Naive thymus-derived CD4-positive, alpha-beta T cell (primary cell): ENCODE results near the gene GTF2H1. TPM values are rescaled to one million over a fixed set of nuclear protein-coding genes. Genes with fewer than 3 reads are reported as not detected.

ENCODE experiments used
- ATAC-seq: fragments of 150-1000 bp; cut with Tn5 transposase; 2 replicates; pipeline ENCODE4 v1.10.0; 2021; ENCODE audit warnings: mild to moderate bottlenecking, moderate library complexity
- CTCF ChIA-PET: fragments of 350-600 bp; sonication (Branson Sonifier 250); formaldehyde crosslinking; loops from one replicate; lab custom pipeline; 2021; ENCODE audit warnings: antibody characterized with exemption; lab: Charles Lee
- POLR2A ChIA-PET: fragments of 350-600 bp; sonication (Branson Sonifier 250); formaldehyde crosslinking; loops from one replicate; lab custom pipeline; 2021; ENCODE audit warnings: antibody characterized with exemption, inconsistent platforms; lab: Charles Lee
- DNase-seq, 9 donors: peaks; one replicate each; pipeline versions ENCODE4 v3.0.0 to v3.0.0-alpha.2; 2020 to 2022; ENCODE audit warnings: mixed read lengths in 1 of 9
- H3K27ac ChIP-seq: one replicate; pipeline ENCODE4 v1.7.0; 2013; ENCODE audit warnings: mild to moderate bottlenecking, low read depth, low read length, moderate library complexity
- H3K27me3 ChIP-seq, 2 donors: one replicate each; pipeline ENCODE4 v1.7.0; 2013; ENCODE audit warnings: low read length in 2 of 2, mild to moderate bottlenecking in 2 of 2, moderate library complexity in 2 of 2; ENCODE audit not compliant: control insufficient read depth in 2 of 2, insufficient read depth in 2 of 2
- H3K36me3 ChIP-seq, 3 experiments: 1 replicate in 2 of 3; 2 replicates in 1 of 3; pipeline ENCODE4 v1.7.0; 2013; ENCODE audit warnings: low read length in 3 of 3, mild to moderate bottlenecking in 3 of 3, moderate library complexity in 1 of 3; ENCODE audit not compliant: insufficient read depth in 3 of 3, control insufficient read depth in 2 of 3
- H3K4me1 ChIP-seq, 2 donors: one replicate each; pipeline ENCODE4 v1.7.0; 2013; ENCODE audit warnings: low read length in 2 of 2, mild to moderate bottlenecking in 2 of 2, moderate library complexity in 1 of 2; ENCODE audit not compliant: control insufficient read depth in 2 of 2, insufficient read depth in 2 of 2
- H3K4me3 ChIP-seq: 2 replicates; pipeline ENCODE4 v1.7.0; 2013; ENCODE audit warnings: mild to moderate bottlenecking, low read length
- H3K9me3 ChIP-seq, 3 experiments: 1 replicate in 2 of 3; 2 replicates in 1 of 3; pipeline ENCODE4 v1.7.0; 2013; ENCODE audit warnings: low read length in 3 of 3; ENCODE audit not compliant: control insufficient read depth in 2 of 3
- H3K27ac Mint-ChIP-seq, 9 donors: one replicate each; pipeline ENCODE4 v1.8.0; 2020 to 2022; ENCODE audit warnings: mixed read lengths in 9 of 9, mild to moderate bottlenecking in 8 of 9, moderate library complexity in 5 of 9, inconsistent platforms in 2 of 9
- H3K27me3 Mint-ChIP-seq, 5 donors: one replicate each; pipeline ENCODE4 v1.8.0; 2021 to 2022; ENCODE audit warnings: mixed read lengths in 5 of 5, mild to moderate bottlenecking in 1 of 5
- H3K36me3 Mint-ChIP-seq, 5 donors: one replicate each; pipeline ENCODE4 v1.8.0; 2020 to 2022; ENCODE audit warnings: mixed read lengths in 5 of 5, mild to moderate bottlenecking in 3 of 5, inconsistent platforms in 1 of 5
- H3K4me1 Mint-ChIP-seq, 7 donors: one replicate each; pipeline ENCODE4 v1.8.0; 2020 to 2022; ENCODE audit warnings: mixed read lengths in 7 of 7, mild to moderate bottlenecking in 3 of 7, inconsistent platforms in 1 of 7
- H3K4me3 Mint-ChIP-seq, 10 donors: one replicate each; pipeline ENCODE4 v1.8.0; 2020 to 2022; ENCODE audit warnings: mild to moderate bottlenecking in 10 of 10, mixed read lengths in 10 of 10, moderate library complexity in 6 of 10, inconsistent platforms in 2 of 10
- H3K9me3 Mint-ChIP-seq, 11 donors: one replicate each; pipeline ENCODE4 v1.8.0; 2020 to 2022; ENCODE audit warnings: mixed read lengths in 11 of 11, mild to moderate bottlenecking in 4 of 11, inconsistent platforms in 1 of 11, moderate library complexity in 1 of 11
- intact Hi-C, 2 donors: fragments of 100-400 bp; cut with micrococcal nuclease; formaldehyde crosslinking; loops; one replicate each; pipeline ENCODE4 v1.15.1; 2023
- polyA plus RNA-seq, 2 donors: library from polyadenylated mRNA; unstranded; fragments of 300-500 nt; fragmentation: Illumina TruSeq; gene quantifications; one replicate each; pipeline ENCODE4 v1.2.3, GENCODE V29; 2021
- total RNA-seq, 6 experiments: library from RNA in 5 of 6; stranded (reverse) in 5 of 6; gene quantifications; 1 replicate in 5 of 6; 2 replicates in 1 of 6; pipeline ENCODE4 v1.2.3 and lab custom pipeline; 2021 to 2026

The GTF2H1 gene
- total and polyA plus RNA-seq, 7 experiments from 2014 or later, result 26.3 to 63.2 (median 43.2) TPM

DNA sequence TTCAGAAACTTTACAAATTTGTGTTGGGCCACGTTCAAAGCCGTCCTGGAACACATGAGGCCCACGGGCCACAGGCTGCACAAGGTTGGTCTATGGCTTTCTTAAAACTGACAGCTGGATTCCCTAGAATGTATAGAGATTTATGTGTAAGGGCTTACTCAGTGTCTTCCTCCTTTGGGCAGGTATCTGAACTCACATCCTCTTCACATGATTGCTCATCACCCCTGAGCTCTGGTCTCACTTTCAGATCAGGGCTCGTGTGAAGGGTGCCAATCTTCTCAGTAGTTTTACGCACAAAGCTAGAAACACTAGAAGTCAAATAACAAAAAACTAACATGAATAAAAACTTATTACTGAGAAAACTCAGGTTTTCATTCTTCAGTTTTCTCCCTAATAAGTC lies 27.5 kb upstream of the GTF2H1 start:
- H3K27ac ChIP-seq, result no peak overlapping the region
- no peak for ATAC-seq
- Mint-ChIP-seq H3K4me1 (peaks cover 0 to 17% (median 0%) of the 10 kb centered on the region in 7 donors), H3K9me3 (no peaks in the 10 kb centered on the region), H3K4me3 (no peak overlapping the region), H3K27ac (peak overlapping the region in 1 of 9 donors; percentile 46), H3K27me3 (no peaks in the 10 kb centered on the region), H3K36me3 (peaks cover 25 to 84% (median 52%) of the 10 kb centered on the region in 5 donors)
- H3K4me3 ChIP-seq, result no peak overlapping the region
- POLR2A ChIA-PET, result no interaction called here
- CTCF ChIA-PET, result no interaction called here
- no peaks in the 10 kb centered on the region for H3K4me1 ChIP-seq
- no peaks in the 10 kb centered on the region for H3K9me3 ChIP-seq
- H3K27me3 ChIP-seq, result no peaks in the 10 kb centered on the region
- intact Hi-C loops, result no loop called here
- peaks cover 5 to 72% (median 38%) of the 10 kb centered on the region in 3 experiments for H3K36me3 ChIP-seq
- no peak for DNase-seq

DNA sequence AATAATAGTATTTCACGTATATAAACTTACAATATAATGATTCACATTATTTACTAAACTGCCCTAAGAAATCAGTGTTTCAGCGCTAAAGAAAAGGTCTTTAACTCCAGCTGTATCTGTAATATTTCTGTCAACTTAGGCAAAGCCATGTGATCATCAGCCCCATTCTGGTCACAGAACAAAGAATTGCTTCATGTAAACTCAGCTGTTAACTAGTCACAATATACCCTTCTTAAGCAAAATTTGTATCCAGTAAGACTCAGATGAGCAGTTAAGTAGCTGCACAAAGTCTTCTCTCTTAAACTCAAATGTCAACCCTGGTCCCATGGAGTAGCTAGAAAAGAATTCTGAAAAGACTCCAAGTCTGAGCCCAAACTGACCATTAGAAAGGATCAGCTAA lies 27.1 kb upstream of the GTF2H1 start:
- Mint-ChIP-seq H3K4me1 (peaks cover 0 to 16% (median 0%) of the 10 kb centered on the region in 7 donors), H3K27ac (no peak overlapping the region), H3K4me3 (no peak overlapping the region), H3K36me3 (peaks cover 25 to 84% (median 50%) of the 10 kb centered on the region in 5 donors), H3K9me3 (no peaks in the 10 kb centered on the region), H3K27me3 (no peaks in the 10 kb centered on the region)
- Histone ChIP-seq H3K36me3 (peaks cover 5 to 68% (median 38%) of the 10 kb centered on the region in 3 experiments), H3K27ac (no peak overlapping the region), H3K4me1 (no peaks in the 10 kb centered on the region), H3K27me3 (no peaks in the 10 kb centered on the region), H3K9me3 (no peaks in the 10 kb centered on the region), H3K4me3 (no peak overlapping the region)
- ATAC-seq (no peak), DNase-seq (no peak)
- intact Hi-C loops, result no loop called here
- ChIA-PET POLR2A (interaction anchor here (0.7 kb wide), 1 partner anchor 30 kb away, joined by 3 read pairs; no protein-coding TSS in a partner anchor), CTCF (no interaction called here)

DNA sequence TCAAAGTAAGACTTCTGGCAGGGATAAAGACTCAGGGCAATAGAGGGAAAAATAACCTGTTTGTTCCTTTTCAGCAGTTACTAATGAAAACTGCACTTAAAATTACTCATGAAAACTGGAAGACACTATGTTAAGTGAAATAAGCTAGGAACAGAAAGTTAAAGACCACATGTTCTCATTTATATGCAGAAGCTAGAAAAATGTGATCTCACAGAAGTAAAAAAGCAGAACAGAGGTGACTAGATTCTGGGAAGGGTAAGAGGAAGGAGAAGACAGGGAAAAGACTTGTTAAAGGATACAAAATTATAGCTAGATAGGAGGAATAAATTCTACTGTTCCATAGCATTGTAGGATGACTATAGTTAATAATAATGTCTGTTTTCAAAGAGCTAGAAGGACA lies 22.6 kb upstream of the GTF2H1 start:
- H3K27ac Mint-ChIP-seq, result no peak overlapping the region
- no peak for DNase-seq
- H3K4me1 ChIP-seq, result no peaks in the 10 kb centered on the region
- no peaks in the 10 kb centered on the region for H3K9me3 Mint-ChIP-seq
- no peaks in the 10 kb centered on the region for H3K9me3 ChIP-seq
- H3K36me3 Mint-ChIP-seq, result peaks cover 14 to 76% (median 45%) of the 10 kb centered on the region in 5 donors
- no peaks in the 10 kb centered on the region for H3K27me3 Mint-ChIP-seq
- H3K27ac ChIP-seq, result no peak overlapping the region
- peaks cover 5 to 56% (median 31%) of the 10 kb centered on the region in 3 experiments for H3K36me3 ChIP-seq
- ChIA-PET CTCF (interaction anchor here (0.6 kb wide), 1 partner anchor 203 kb away, joined by 3 read pairs; no protein-coding TSS in a partner anchor), POLR2A (interaction anchor here (1.0 kb wide), 1 partner anchor 23 kb away, joined by 3 read pairs; the partner anchor contains the start of genes GTF2H1 and HPS5)
- H3K27me3 ChIP-seq, result no peaks in the 10 kb centered on the region
- no peak overlapping the region for H3K4me3 ChIP-seq
- intact Hi-C loops, result no loop called here
- no peak overlapping the region for H3K4me3 Mint-ChIP-seq
- no peak for ATAC-seq
- H3K4me1 Mint-ChIP-seq, result peaks cover 0 to 9% (median 0%) of the 10 kb centered on the region in 7 donors

DNA sequence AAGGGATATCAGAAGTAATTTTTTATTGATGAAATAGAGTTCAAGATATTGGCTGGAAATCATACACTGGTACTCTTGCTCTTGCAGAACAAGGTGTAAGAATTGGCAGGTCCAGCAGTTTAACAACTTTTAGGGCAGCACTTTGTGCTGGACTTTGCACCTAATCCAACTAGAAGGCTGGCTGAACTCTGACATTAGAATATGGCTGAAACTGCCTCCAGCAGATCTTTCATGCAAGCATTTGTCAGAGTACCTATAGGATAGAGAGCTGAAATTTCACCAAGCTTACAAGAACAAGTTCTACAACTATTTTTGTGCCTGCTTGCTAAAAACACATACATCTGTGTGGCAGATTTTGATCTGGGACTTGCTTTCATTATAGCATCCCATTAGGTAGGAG lies 17.6 kb upstream of the GTF2H1 start:
- Histone ChIP-seq H3K4me3 (no peak overlapping the region), H3K4me1 (no peaks in the 10 kb centered on the region), H3K9me3 (no peaks in the 10 kb centered on the region), H3K27me3 (no peaks in the 10 kb centered on the region), H3K36me3 (peaks cover 5 to 56% (median 12%) of the 10 kb centered on the region in 3 experiments), H3K27ac (no peak overlapping the region)
- POLR2A ChIA-PET, result interaction anchor here (0.8 kb wide), 1 partner anchor 21 kb away, joined by 3 read pairs; no protein-coding TSS in a partner anchor
- no peak for ATAC-seq
- intact Hi-C loops, result no loop called here
- no peak for DNase-seq
- Mint-ChIP-seq H3K9me3 (no peaks in the 10 kb centered on the region), H3K36me3 (peaks cover 9 to 67% (median 25%) of the 10 kb centered on the region in 5 donors), H3K4me1 (peaks cover 0 to 1% (median 0%) of the 10 kb centered on the region in 7 donors), H3K4me3 (no peak overlapping the region), H3K27ac (no peak overlapping the region), H3K27me3 (no peaks in the 10 kb centered on the region)
- CTCF ChIA-PET, result no interaction called here

DNA sequence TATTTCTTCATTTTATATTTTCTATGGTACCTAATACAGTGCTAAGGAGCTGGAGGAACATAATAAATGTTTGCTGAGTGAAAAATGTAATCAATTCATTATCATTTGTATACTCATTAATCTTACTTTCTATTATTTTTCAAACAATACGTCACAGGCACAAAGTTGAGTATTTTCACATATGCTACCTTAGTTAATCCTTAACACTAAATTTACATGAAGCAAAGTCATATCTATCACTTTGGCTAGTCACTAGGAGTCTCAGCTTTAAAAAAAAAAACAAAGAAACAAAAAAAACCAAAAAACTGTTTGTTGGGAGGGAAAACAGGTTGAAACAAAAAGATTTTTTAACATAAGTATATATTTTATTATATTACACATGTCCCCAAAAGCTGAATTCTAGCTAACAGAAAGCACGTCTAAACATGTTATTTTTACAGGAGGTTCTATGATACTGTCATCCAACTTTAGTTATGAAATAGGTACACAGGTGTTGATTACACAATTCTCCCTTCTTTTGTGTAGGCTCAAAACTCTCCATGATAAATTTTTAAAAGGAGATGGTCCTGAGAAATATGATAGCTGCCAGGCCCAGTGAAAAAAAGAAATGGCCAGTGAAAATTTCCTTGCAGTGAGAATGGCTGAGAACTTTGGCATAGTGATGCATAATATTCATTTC lies 14.8 kb upstream of the GTF2H1 start:
- Mint-ChIP-seq H3K9me3 (no peaks in the 10 kb centered on the region), H3K27me3 (no peaks in the 10 kb centered on the region), H3K4me1 (peaks cover 0 to 4% (median 0%) of the 10 kb centered on the region in 7 donors), H3K27ac (no peak overlapping the region), H3K36me3 (peaks cover 9 to 65% (median 21%) of the 10 kb centered on the region in 5 donors), H3K4me3 (no peak overlapping the region)
- ChIA-PET CTCF (no interaction called here), POLR2A (interaction anchor here (0.7 to 0.8 kb wide), 2 partner anchors 14 to 87 kb away, joined by 3 to 4 read pairs; partner anchors contain the start of genes HPS5 and LDHA)
- ATAC-seq (no peak), DNase-seq (no peak)
- H3K27me3 ChIP-seq, result no peaks in the 10 kb centered on the region
- H3K4me3 ChIP-seq, result no peak overlapping the region
- intact Hi-C loops, result no loop called here
- H3K9me3 ChIP-seq, result no peaks in the 10 kb centered on the region
- H3K36me3 ChIP-seq, result peaks cover 9 to 56% (median 18%) of the 10 kb centered on the region in 3 experiments
- no peak overlapping the region for H3K27ac ChIP-seq
- H3K4me1 ChIP-seq, result no peaks in the 10 kb centered on the region

DNA sequence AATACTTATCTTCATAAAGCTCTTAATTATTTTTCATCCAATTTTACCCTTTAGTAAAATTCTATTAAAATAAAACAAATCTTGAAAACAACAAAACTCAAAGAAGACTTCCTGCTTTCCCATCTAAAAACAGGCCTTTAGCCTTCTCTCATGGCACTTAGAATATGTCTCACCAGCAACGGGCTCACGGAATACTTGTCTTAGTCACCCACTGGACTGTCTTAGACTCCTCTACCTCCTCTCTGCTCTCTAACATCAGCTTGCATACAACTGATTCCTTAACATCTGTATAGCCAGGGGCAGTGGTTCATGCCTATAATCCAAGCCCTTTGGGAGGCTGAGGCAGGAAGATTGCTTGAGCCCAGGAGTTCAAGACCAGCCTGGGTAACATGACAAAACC lies 14.1 kb upstream of the GTF2H1 start:
- Histone ChIP-seq H3K36me3 (peaks cover 9 to 56% (median 18%) of the 10 kb centered on the region in 3 experiments), H3K27me3 (no peaks in the 10 kb centered on the region), H3K27ac (no peak overlapping the region), H3K9me3 (no peaks in the 10 kb centered on the region), H3K4me1 (no peaks in the 10 kb centered on the region), H3K4me3 (no peak overlapping the region)
- ChIA-PET POLR2A (interaction anchor here (0.7 kb wide), 1 partner anchor 86 kb away, joined by 4 read pairs; the partner anchor contains the start of gene LDHA), CTCF (interaction anchor here (0.6 kb wide), 1 partner anchor 200 kb away, joined by 3 read pairs; no protein-coding TSS in a partner anchor)
- Mint-ChIP-seq H3K4me1 (peaks cover 0 to 9% (median 0%) of the 10 kb centered on the region in 7 donors), H3K27ac (no peak overlapping the region), H3K4me3 (no peak overlapping the region), H3K27me3 (no peaks in the 10 kb centered on the region), H3K36me3 (peaks cover 9 to 62% (median 18%) of the 10 kb centered on the region in 5 donors), H3K9me3 (no peaks in the 10 kb centered on the region)
- ATAC-seq (no peak), DNase-seq (no peak)
- intact Hi-C loops, result no loop called here
